K562 (cell line): ENCODE measurements around the gene PDE4D. TPM values are rescaled to one million over a fixed set of nuclear protein-coding genes. Genes with fewer than 3 reads are reported as not detected.

ENCODE experiments used
- ATAC-seq: fragments of 200-7000 bp; cut with Tn5 transposase; 3 replicates; pipeline ENCODE4 v1.9.1; 2020; ENCODE audit warnings: moderate library complexity
- BruUV-seq: library from RNA; stranded (reverse); fragments of 400-500 nt; replicated peaks from 2 replicates; lab custom pipeline; 2021; lab: Mats Ljungman, UMichigan
- CTCF ChIA-PET: fragments of 300-600 bp; formaldehyde crosslinking; extraction: SDS; loops from one replicate; lab custom pipeline; 2021; ENCODE audit warnings: low intra/inter-chr PET ratio; lab: Yijun Ruan, JAX
- POLR2A ChIA-PET: fragments of 300-600, 350-650 bp; sonication (Branson Sonifier 250); formaldehyde crosslinking; extraction: SDS; loops from one replicate; lab custom pipeline; 2021; ENCODE audit warnings: antibody characterized with exemption, inconsistent platforms; lab: Yijun Ruan, JAX
- DNase-seq, 4 experiments: peaks; one replicate each; pipeline versions ENCODE4 v3.0.0 to v3.0.0-alpha.2; 2011 to 2018; ENCODE audit warnings: low spot score in 3 of 4, mixed read lengths in 3 of 4; ENCODE audit errors: extremely low read depth in 1 of 4
- FAIRE-seq: peaks from 2 replicates; lab custom pipeline; 2011; peaks lifted over from hg19 to GRCh38; lab: Jason Lieb, UNC
- H2AFZ ChIP-seq: 2 replicates; pipeline ENCODE4 v1.6.0; 2011; ENCODE audit warnings: low read depth, low read length, control low read depth, inconsistent platforms
- H3K27ac ChIP-seq: fragments of 200-600 bp; 3 replicates; pipeline ENCODE4 v1.8.0; 2011; ENCODE audit warnings: low read depth, mild to moderate bottlenecking, control low read depth, inconsistent platforms, low read length, moderate library complexity, mixed read lengths; ENCODE audit errors: extremely low read depth
- H3K27me3 ChIP-seq, 2 experiments: fragments of 300-600 bp in 1 of 2; 2 replicates in 1 of 2; 3 replicates in 1 of 2; pipeline versions ENCODE4 v1.6.0 to v1.8.0; 2011; ENCODE audit warnings: inconsistent platforms in 2 of 2, low read length in 2 of 2, mild to moderate bottlenecking in 1 of 2, mixed read lengths in 1 of 2, moderate library complexity in 1 of 2; ENCODE audit not compliant: control insufficient read depth in 2 of 2, insufficient read depth in 2 of 2
- H3K36me3 ChIP-seq: fragments of 300-600 bp; 3 replicates; pipeline ENCODE4 v1.8.0; 2011; ENCODE audit warnings: mild to moderate bottlenecking, low read length, inconsistent platforms; ENCODE audit not compliant: control insufficient read depth, insufficient read depth
- H3K4me1 ChIP-seq, 2 experiments: fragments of 200-600 bp in 1 of 2; replicated peaks in 1 of 2; 2 replicates in 1 of 2; 3 replicates in 1 of 2; pipeline versions ENCODE4 v1.5.1 to v1.8.0; 2011; ENCODE audit warnings: inconsistent platforms in 2 of 2, low read length in 2 of 2, mild to moderate bottlenecking in 1 of 2, mixed read lengths in 1 of 2, moderate library complexity in 1 of 2; ENCODE audit not compliant: control insufficient read depth in 2 of 2, insufficient read depth in 2 of 2
- H3K4me2 ChIP-seq: 2 replicates; pipeline ENCODE4 v1.6.1; 2011; ENCODE audit warnings: low read length, control low read depth, inconsistent platforms, mixed read lengths; ENCODE audit not compliant: insufficient read depth
- H3K4me3 ChIP-seq: fragments of 200-600 bp; sonication (generic), shearing (Covaris generic); 2 replicates; pipeline ENCODE4 v1.5.1; 2016; ENCODE audit warnings: control low read depth, inconsistent platforms
- H3K79me2 ChIP-seq: fragments of 200-600 bp; 3 replicates; pipeline ENCODE4 v1.8.0; 2011; ENCODE audit warnings: low read length, inconsistent platforms; ENCODE audit not compliant: control insufficient read depth, insufficient read depth
- H3K9ac ChIP-seq, 2 experiments: 2 replicates each; pipeline versions ENCODE4 v1.6.0 to v1.6.1; 2011; ENCODE audit warnings: low read depth in 2 of 2, low read length in 2 of 2, control low read depth in 1 of 2, inconsistent platforms in 1 of 2, mild to moderate bottlenecking in 1 of 2, mixed read lengths in 1 of 2; ENCODE audit not compliant: insufficient read depth in 1 of 2
- H3K9me1 ChIP-seq: one replicate; pipeline ENCODE4 v1.6.0; 2011; ENCODE audit warnings: inconsistent platforms, mild to moderate bottlenecking, low read length, moderate library complexity; ENCODE audit not compliant: control insufficient read depth, insufficient read depth
- H3K9me3 ChIP-seq: replicated peaks from 2 replicates; pipeline ENCODE4 v1.5.1; 2011; ENCODE audit warnings: low read depth, low read length, inconsistent platforms; ENCODE audit not compliant: control insufficient read depth, insufficient read depth
- H4K20me1 ChIP-seq: replicated peaks from 2 replicates; pipeline ENCODE4 v1.6.1; 2011; ENCODE audit warnings: low read length, inconsistent platforms, mixed read lengths; ENCODE audit not compliant: control insufficient read depth, insufficient read depth
- CHAMP1 ChIP-seq: fragments of 450-650 bp; IDR thresholded peaks from 2 replicates; pipeline ENCODE4 v1.6.1; 2016; ENCODE audit warnings: mild to moderate bottlenecking
- KHSRP ChIP-seq: fragments of 450-650 bp; IDR thresholded peaks from 2 replicates; pipeline ENCODE4 v1.6.1; 2017
- KLF13 ChIP-seq: fragments of 450-650 bp; IDR thresholded peaks from 2 replicates; pipeline ENCODE4 v1.6.1; 2016; ENCODE audit warnings: missing genetic modification characterization, low read depth, mild to moderate bottlenecking, missing compliant biosample characterization, moderate library complexity, borderline replicate concordance
- SMARCB1 ChIP-seq: IDR thresholded peaks from 2 replicates; pipeline ENCODE4 v1.6.1; 2011; ENCODE audit warnings: improper control_type of control experiment, low read depth; ENCODE audit not compliant: insufficient read length
- ZNF174 ChIP-seq: fragments of 250-450 bp; sonication (Bioruptor Pico); IDR thresholded peaks from 2 replicates; pipeline ENCODE4 v1.4.0; 2020; ENCODE audit warnings: mild to moderate bottlenecking
- WGBS: fragments of 100-300 bp; shearing (Covaris generic); methylation state at CpG from one replicate; pipeline ENCODE4 v1.1.6; 2016; ENCODE audit warnings: low coverage, mixed read lengths; ENCODE audit not compliant: insufficient coverage; ENCODE audit errors: missing lambda C conversion rate; 5-methylcytosine and 5-hydroxymethylcytosine counted together
- in situ Hi-C: fragments of 300-500 bp; cut with MboI; formaldehyde crosslinking; loops from 4 replicates; pipeline ENCODE4 v1.15.0; 2018; ENCODE audit warnings: inconsistent platforms, mixed read lengths
- intact Hi-C: fragments of 100-400 bp; cut with micrococcal nuclease; formaldehyde crosslinking; loops from 2 replicates; pipeline ENCODE4 v1.14.2; 2022
- polyA plus RNA-seq, 8 experiments: library from polyadenylated mRNA; depleted of rRNA in 4 of 8; stranded (reverse) in 5 of 8; unstranded in 3 of 8; fragments of >200 nt; fragmentation: Nextera tagmentation in 2 of 8; fragmentation: Illumina TruSeq in 1 of 8; extraction: Ambion mirVana in 2 of 8; extraction: Trizol in 1 of 8; gene quantifications; 2 replicates each; pipeline versions ENCODE4 v1.2.1 to v1.2.3, GENCODE V29; 2011 to 2014; ENCODE audit warnings: inconsistent platforms in 1 of 8, missing spikeins in 1 of 8
- total RNA-seq, 7 experiments: library from RNA; depleted of rRNA in 6 of 7; stranded (reverse); fragments of >200 nt in 6 of 7; fragmentation: Illumina TruSeq in 2 of 7; extraction: Trizol in 2 of 7; gene quantifications; 2 replicates each; pipeline versions ENCODE4 v1.2.1 to v1.2.3, GENCODE V29; 2011 to 2021; ENCODE audit warnings: low replicate concordance in 1 of 7
- TF ChIP-seq, protein P1 (sequence below): fragments of 450-650 bp; IDR thresholded peaks from 2 replicates; pipeline ENCODE4 v1.6.1; 2016; ENCODE audit warnings: low read depth
- TF ChIP-seq, protein P2 (sequence below): fragments of 450-650 bp; IDR thresholded peaks from 2 replicates; pipeline ENCODE4 v1.7.0; 2016; ENCODE audit warnings: borderline replicate concordance

PDE4D gene
- total and polyA plus RNA-seq, 9 of the 15 experiments (the other 6 are each of a cell fraction or from before 2014, with no cell fraction given) = 0.04 to 0.46 (median 0.13) TPM

DNA sequence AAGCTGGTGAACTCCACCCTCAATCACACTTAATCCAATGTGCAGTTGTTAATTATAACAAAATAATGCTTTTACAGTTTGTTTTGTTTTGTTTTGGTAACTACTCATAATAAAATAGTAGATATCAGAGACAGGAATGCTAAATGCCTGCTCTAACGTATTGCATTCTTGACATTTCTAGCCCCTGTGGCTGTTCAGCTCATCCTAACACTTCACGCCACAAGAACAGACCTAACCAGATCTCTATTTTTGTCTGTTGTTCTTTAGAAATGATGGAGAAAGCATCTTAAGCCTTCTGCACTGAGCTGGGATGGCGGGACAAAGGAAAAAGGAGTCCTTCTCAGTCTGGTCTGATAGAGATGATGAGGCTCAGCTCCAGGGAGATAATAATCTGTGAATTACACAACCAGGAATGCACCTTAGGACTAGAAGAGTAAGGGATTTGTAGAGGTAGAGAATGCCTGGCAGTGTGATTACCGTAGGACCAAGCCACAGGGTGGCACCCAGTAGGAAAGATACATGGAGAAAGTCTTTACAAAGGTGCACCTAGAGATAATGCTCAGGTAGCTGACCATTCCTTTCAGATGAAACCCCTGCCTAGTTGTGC lies 628.8 kb downstream of the PDE4D start (continued):
- TF ChIP-seq, protein P1, sequence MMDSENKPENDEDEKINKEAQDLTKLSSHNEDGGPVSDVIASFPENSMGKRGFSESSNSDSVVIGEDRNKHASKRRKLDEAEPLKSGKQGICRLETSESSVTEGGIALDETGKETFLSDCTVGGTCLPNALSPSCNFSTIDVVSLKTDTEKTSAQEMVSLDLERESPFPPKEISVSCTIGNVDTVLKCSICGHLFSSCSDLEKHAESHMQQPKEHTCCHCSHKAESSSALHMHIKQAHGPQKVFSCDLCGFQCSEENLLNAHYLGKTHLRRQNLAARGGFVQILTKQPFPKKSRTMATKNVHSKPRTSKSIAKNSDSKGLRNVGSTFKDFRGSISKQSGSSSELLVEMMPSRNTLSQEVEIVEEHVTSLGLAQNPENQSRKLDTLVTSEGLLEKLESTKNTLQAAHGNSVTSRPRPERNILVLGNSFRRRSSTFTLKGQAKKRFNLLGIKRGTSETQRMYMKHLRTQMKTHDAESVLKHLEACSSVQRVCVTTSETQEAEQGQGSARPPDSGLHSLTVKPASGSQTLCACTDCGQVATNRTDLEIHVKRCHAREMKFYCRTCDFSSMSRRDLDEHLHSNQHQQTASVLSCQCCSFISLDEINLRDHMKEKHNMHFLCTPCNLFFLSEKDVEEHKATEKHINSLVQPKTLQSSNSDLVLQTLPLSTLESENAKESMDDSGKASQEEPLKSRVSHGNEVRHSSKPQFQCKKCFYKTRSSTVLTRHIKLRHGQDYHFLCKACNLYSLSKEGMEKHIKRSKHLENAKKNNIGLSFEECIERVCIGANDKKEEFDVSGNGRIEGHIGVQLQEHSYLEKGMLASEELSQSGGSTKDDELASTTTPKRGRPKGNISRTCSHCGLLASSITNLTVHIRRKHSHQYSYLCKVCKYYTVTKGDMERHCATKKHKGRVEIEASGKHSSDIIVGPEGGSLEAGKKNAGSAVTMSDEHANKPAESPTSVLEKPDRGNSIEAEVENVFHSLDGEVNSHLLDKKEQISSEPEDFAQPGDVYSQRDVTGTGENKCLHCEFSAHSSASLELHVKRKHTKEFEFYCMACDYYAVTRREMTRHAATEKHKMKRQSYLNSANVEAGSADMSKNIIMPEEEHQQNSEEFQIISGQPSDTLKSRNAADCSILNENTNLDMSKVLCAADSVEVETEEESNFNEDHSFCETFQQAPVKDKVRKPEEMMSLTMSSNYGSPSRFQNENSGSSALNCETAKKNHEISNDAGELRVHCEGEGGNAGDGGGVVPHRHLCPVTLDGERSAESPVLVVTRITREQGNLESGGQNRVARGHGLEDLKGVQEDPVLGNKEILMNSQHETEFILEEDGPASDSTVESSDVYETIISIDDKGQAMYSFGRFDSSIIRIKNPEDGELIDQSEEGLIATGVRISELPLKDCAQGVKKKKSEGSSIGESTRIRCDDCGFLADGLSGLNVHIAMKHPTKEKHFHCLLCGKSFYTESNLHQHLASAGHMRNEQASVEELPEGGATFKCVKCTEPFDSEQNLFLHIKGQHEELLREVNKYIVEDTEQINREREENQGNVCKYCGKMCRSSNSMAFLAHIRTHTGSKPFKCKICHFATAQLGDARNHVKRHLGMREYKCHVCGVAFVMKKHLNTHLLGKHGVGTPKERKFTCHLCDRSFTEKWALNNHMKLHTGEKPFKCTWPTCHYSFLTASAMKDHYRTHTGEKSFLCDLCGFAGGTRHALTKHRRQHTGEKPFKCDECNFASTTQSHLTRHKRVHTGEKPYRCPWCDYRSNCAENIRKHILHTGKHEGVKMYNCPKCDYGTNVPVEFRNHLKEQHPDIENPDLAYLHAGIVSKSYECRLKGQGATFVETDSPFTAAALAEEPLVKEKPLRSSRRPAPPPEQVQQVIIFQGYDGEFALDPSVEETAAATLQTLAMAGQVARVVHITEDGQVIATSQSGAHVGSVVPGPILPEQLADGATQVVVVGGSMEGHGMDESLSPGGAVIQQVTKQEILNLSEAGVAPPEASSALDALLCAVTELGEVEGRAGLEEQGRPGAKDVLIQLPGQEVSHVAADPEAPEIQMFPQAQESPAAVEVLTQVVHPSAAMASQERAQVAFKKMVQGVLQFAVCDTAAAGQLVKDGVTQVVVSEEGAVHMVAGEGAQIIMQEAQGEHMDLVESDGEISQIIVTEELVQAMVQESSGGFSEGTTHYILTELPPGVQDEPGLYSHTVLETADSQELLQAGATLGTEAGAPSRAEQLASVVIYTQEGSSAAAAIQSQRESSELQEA = no peak

GRCh38 chr5:59264013-59264412 lies 629.5 kb downstream of the PDE4D start:
- CTCF ChIA-PET = no interaction called here
- 4% methylated on average over 2 of the region's 2 CpGs for WGBS
- in situ Hi-C loops (no loop called here), intact Hi-C loops (no loop called here)
- Histone ChIP-seq H3K9me3 (no peaks in the 10 kb centered on the region), H3K9ac (no peak overlapping the region), H3K9me1 (no peaks in the 10 kb centered on the region), H3K36me3 (no peaks in the 10 kb centered on the region), H3K4me1 (no peaks in the 10 kb centered on the region), H3K27ac (no peak overlapping the region), H3K79me2 (no peaks in the 10 kb centered on the region), H3K4me2 (no peak overlapping the region), H3K4me3 (no peak overlapping the region), H2AFZ (no peak overlapping the region), H4K20me1 (no peaks in the 10 kb centered on the region), H3K27me3 (no peaks in the 10 kb centered on the region)
- no TSS peak for BruUV-seq
- no peak for FAIRE-seq
- DNase-seq = no peak
- POLR2A ChIA-PET = no interaction called here
- ATAC-seq = no peak
- no peak for TF ChIP-seq KLF13 (tag)
- TF ChIP-seq ZNF174 (CRISPR knock-in tag) = no peak
- TF ChIP-seq, protein P2, sequence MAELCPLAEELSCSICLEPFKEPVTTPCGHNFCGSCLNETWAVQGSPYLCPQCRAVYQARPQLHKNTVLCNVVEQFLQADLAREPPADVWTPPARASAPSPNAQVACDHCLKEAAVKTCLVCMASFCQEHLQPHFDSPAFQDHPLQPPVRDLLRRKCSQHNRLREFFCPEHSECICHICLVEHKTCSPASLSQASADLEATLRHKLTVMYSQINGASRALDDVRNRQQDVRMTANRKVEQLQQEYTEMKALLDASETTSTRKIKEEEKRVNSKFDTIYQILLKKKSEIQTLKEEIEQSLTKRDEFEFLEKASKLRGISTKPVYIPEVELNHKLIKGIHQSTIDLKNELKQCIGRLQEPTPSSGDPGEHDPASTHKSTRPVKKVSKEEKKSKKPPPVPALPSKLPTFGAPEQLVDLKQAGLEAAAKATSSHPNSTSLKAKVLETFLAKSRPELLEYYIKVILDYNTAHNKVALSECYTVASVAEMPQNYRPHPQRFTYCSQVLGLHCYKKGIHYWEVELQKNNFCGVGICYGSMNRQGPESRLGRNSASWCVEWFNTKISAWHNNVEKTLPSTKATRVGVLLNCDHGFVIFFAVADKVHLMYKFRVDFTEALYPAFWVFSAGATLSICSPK = no peak
- TF ChIP-seq SMARCB1 = no peak
- no peak for TF ChIP-seq KHSRP
- TF ChIP-seq CHAMP1 = no peak
